ENCODE measurements around the gene ARFRP1.
"Not testable (repeated sequence)": the region's sequence is repeated elsewhere in the genome, so short reads cannot be mapped to it uniquely, and the experiment has no call there.

Gene ARFRP1

GRCh38 chr20:63651942-63652191 lies 55.9 kb downstream of the ARFRP1 start:
- peak overlapping the region; percentile 76 for H3K9ac ChIP-seq (ENCODE audit: insufficient read length, low read depth)
- H3K27me3 ChIP-seq (ENCODE audit: insufficient read depth, insufficient read length): peaks cover 9% of the 10 kb centered on the region
- H3K36me3 ChIP-seq (ENCODE audit: insufficient read depth, insufficient read length, low read length): peaks cover 4% of the 10 kb centered on the region

GRCh38 chr20:63650486-63650885 lies 57.3 kb downstream of the ARFRP1 start:
- not testable (repeated sequence) for H3K4me3 ChIP-seq (ENCODE audit: insufficient read length, low read depth); H3K9me3 ChIP-seq (ENCODE audit: insufficient read depth, low read length); H3K36me3 ChIP-seq (ENCODE audit: insufficient read depth, insufficient read length, low read length); DNase-seq (ENCODE audit: low read depth, low spot score); H3K9ac ChIP-seq (ENCODE audit: insufficient read length, low read depth); H3K27me3 ChIP-seq (ENCODE audit: insufficient read depth, insufficient read length)
- peaks cover 20% of the 10 kb centered on the region for H3K4me1 ChIP-seq (ENCODE audit: insufficient read depth, insufficient read length)

More at GRCh38 chr20:63651942-63652191, 55.9 kb downstream of the ARFRP1 start:
- TF ChIP-seq SUZ12 (IDR thresholded peaks at IDR 0.05; ENCODE audit: extremely low read depth, insufficient read depth, insufficient read length): no peak
- TF ChIP-seq YY1 (IDR thresholded peaks at IDR 0.05; ENCODE audit: insufficient read depth, insufficient read length): no peak
- no peak for TF ChIP-seq ZNF274 (IDR thresholded peaks at IDR 0.05; ENCODE audit: low read depth, low read length)
- H3K4me3 ChIP-seq (ENCODE audit: insufficient read length, low read depth): peak overlapping the region; percentile 57
- no peak for DNase-seq (ENCODE audit: low read depth, low spot score)
- peaks cover 20% of the 10 kb centered on the region for H3K4me1 ChIP-seq (ENCODE audit: insufficient read depth, insufficient read length)
- H3K9me3 ChIP-seq (ENCODE audit: insufficient read depth, low read length): no peaks in the 10 kb centered on the region

- H3K4me1 ChIP-seq (ENCODE audit: insufficient read depth, insufficient read length): peaks cover 14% of the 10 kb centered on the region
Measured at GRCh38 chr20:63648895-63649589, 58.7 kb downstream of the ARFRP1 start.

More at GRCh38 chr20:63648895-63649589, 58.7 kb downstream of the ARFRP1 start:
- peaks cover 9% of the 10 kb centered on the region for H3K27me3 ChIP-seq (ENCODE audit: insufficient read depth, insufficient read length)
- no peak overlapping the region for H3K4me3 ChIP-seq (ENCODE audit: insufficient read length, low read depth)
- TF ChIP-seq YY1 (IDR thresholded peaks at IDR 0.05; ENCODE audit: insufficient read depth, insufficient read length): no peak
- no peak for TF ChIP-seq ZNF274 (IDR thresholded peaks at IDR 0.05; ENCODE audit: low read depth, low read length)
- TF ChIP-seq SUZ12 (IDR thresholded peaks at IDR 0.05; ENCODE audit: extremely low read depth, insufficient read depth, insufficient read length): no peak
- DNase-seq (ENCODE audit: low read depth, low spot score): no peak
- H3K36me3 ChIP-seq (ENCODE audit: insufficient read depth, insufficient read length, low read length): peaks cover 4% of the 10 kb centered on the region
- no peaks in the 10 kb centered on the region for H3K9me3 ChIP-seq (ENCODE audit: insufficient read depth, low read length)
- H3K9ac ChIP-seq (ENCODE audit: insufficient read length, low read depth): no peak overlapping the region
